Measurements from ENCODE around the gene JMJD1C.
A peak's percentile ranks its signal among the peaks of the same experiment; 100 is the strongest.
"Not testable (repeated sequence)": the region's sequence is repeated elsewhere in the genome, so short reads cannot be mapped to it uniquely, and the experiment has no call there.

The JMJD1C gene

GRCh38 chr10:63415640-63416244 lies 50.0 kb downstream of the JMJD1C start:
- DNase-seq (ENCODE audit: low read depth, low spot score): no peak
- H3K4me3 ChIP-seq (ENCODE audit: low read length): no peak overlapping the region

- no peak overlapping the region for H3K4me3 ChIP-seq (ENCODE audit: low read length)
- DNase-seq (ENCODE audit: low read depth, low spot score): no peak
Observed at GRCh38 chr10:63414481-63415260, 51.1 kb downstream of the JMJD1C start.

- H3K4me3 ChIP-seq (ENCODE audit: low read length): no peak overlapping the region
- DNase-seq (ENCODE audit: low read depth, low spot score): no peak
Observed at GRCh38 chr10:63413429-63413828, 52.3 kb downstream of the JMJD1C start.

GRCh38 chr10:63412304-63412703 lies 53.5 kb downstream of the JMJD1C start:
- no peak for DNase-seq (ENCODE audit: low read depth, low spot score)
- no peak overlapping the region for H3K4me3 ChIP-seq (ENCODE audit: low read length)

- no peak for DNase-seq (ENCODE audit: low read depth, low spot score)
- no peak overlapping the region for H3K4me3 ChIP-seq (ENCODE audit: low read length)
Observed at GRCh38 chr10:63410633-63411032, 55.1 kb downstream of the JMJD1C start.

GRCh38 chr10:63409465-63410027 lies 56.2 kb downstream of the JMJD1C start:
- H3K4me3 ChIP-seq (ENCODE audit: low read length): no peak overlapping the region
- DNase-seq (ENCODE audit: low read depth, low spot score): no peak

GRCh38 chr10:63407136-63407662 lies 58.6 kb downstream of the JMJD1C start:
- DNase-seq (ENCODE audit: low read depth, low spot score): no peak
- no peak overlapping the region for H3K4me3 ChIP-seq (ENCODE audit: low read length)

- DNase-seq (ENCODE audit: low read depth, low spot score): no peak
- no peak overlapping the region for H3K4me3 ChIP-seq (ENCODE audit: low read length)
Observed at GRCh38 chr10:63396133-63396761, 69.5 kb downstream of the JMJD1C start.

- H3K4me3 ChIP-seq (ENCODE audit: low read length): no peak overlapping the region
- no peak for DNase-seq (ENCODE audit: low read depth, low spot score)
Observed at GRCh38 chr10:63393050-63393449, 72.7 kb downstream of the JMJD1C start.

GRCh38 chr10:63392224-63392623 lies 73.6 kb downstream of the JMJD1C start:
- no peak overlapping the region for H3K4me3 ChIP-seq (ENCODE audit: low read length)
- DNase-seq (ENCODE audit: low read depth, low spot score): no peak

- no peak overlapping the region for H3K4me3 ChIP-seq (ENCODE audit: low read length)
- no peak for DNase-seq (ENCODE audit: low read depth, low spot score)
Observed at GRCh38 chr10:63391812-63392211, 74.0 kb downstream of the JMJD1C start.

GRCh38 chr10:63390521-63390920 lies 75.3 kb downstream of the JMJD1C start:
- DNase-seq (ENCODE audit: low read depth, low spot score): no peak

GRCh38 chr10:63388421-63389031 lies 77.3 kb downstream of the JMJD1C start:
- no peak overlapping the region for H3K4me3 ChIP-seq (ENCODE audit: low read length)
- peak; percentile 58 for DNase-seq (ENCODE audit: low read depth, low spot score)

More at GRCh38 chr10:63390521-63390920, 75.3 kb downstream of the JMJD1C start:
- no peak overlapping the region for H3K4me3 ChIP-seq (ENCODE audit: low read length)

- no peak overlapping the region for H3K4me3 ChIP-seq (ENCODE audit: low read length)
- no peak for DNase-seq (ENCODE audit: low read depth, low spot score)
Observed at GRCh38 chr10:63385254-63385653, 80.5 kb downstream of the JMJD1C start.

GRCh38 chr10:63384675-63385074 lies 81.1 kb downstream of the JMJD1C start:
- no peak for DNase-seq (ENCODE audit: low read depth, low spot score)

GRCh38 chr10:63384001-63384400 lies 81.8 kb downstream of the JMJD1C start:
- no peak overlapping the region for H3K4me3 ChIP-seq (ENCODE audit: low read length)
- DNase-seq (ENCODE audit: low read depth, low spot score): no peak

More at GRCh38 chr10:63384675-63385074, 81.1 kb downstream of the JMJD1C start:
- H3K4me3 ChIP-seq (ENCODE audit: low read length): no peak overlapping the region

GRCh38 chr10:63383141-63383540 lies 82.6 kb downstream of the JMJD1C start:
- H3K4me3 ChIP-seq (ENCODE audit: low read length): no peak overlapping the region
- DNase-seq (ENCODE audit: low read depth, low spot score): no peak

GRCh38 chr10:63382066-63382465 lies 83.7 kb downstream of the JMJD1C start:
- H3K4me3 ChIP-seq (ENCODE audit: low read length): no peak overlapping the region
- DNase-seq (ENCODE audit: low read depth, low spot score): no peak

GRCh38 chr10:63377305-63377661 lies 88.5 kb downstream of the JMJD1C start:
- not testable (repeated sequence) for H3K4me3 ChIP-seq (ENCODE audit: low read length); DNase-seq (ENCODE audit: low read depth, low spot score)
